IMR-90 (cell line): Measurements from ENCODE around the gene PRKN. TPM values are rescaled to one million over a fixed set of nuclear protein-coding genes. Genes with fewer than 3 reads are reported as not detected.

ENCODE experiments used
- ATAC-seq: fragments of 200-7000 bp; cut with Tn5 transposase; 2 replicates; pipeline ENCODE4 v1.9.1; 2020; ENCODE audit warnings: low read depth, mild to moderate bottlenecking, moderate library complexity
- BruUV-seq: library from RNA; stranded (reverse); fragments of 400-500 nt; replicated peaks from 2 replicates; lab custom pipeline; 2021; lab: Mats Ljungman, UMichigan
- CTCF ChIA-PET: fragments of 300-600 bp; formaldehyde crosslinking; extraction: SDS; loops from one replicate; lab custom pipeline; 2021; ENCODE audit warnings: antibody characterized with exemption; lab: Yijun Ruan, JAX
- POLR2A ChIA-PET: fragments of 300-600 bp; sonication (Branson Sonifier 250); formaldehyde crosslinking; loops from one replicate; lab custom pipeline; 2022; ENCODE audit warnings: antibody characterized with exemption; ENCODE audit not compliant: unreplicated experiment; lab: Charles Lee
- DNase-seq: peaks from one replicate; pipeline ENCODE4 v3.0.0; 2013
- H2AFZ ChIP-seq: replicated peaks from 2 replicates; pipeline ENCODE3; 2013; ENCODE audit warnings: low read length, mild to moderate bottlenecking; ENCODE audit not compliant: poor library complexity
- H2AK5ac ChIP-seq: 2 replicates; pipeline ENCODE4 v1.6.1; 2013; ENCODE audit warnings: low read depth, low read length, inconsistent platforms
- H2AK9ac ChIP-seq: replicated peaks from 2 replicates; pipeline ENCODE3; 2013; ENCODE audit warnings: mild to moderate bottlenecking, low read depth, low read length, moderate library complexity; ENCODE audit not compliant: poor library complexity
- H2BK120ac ChIP-seq: 2 replicates; pipeline ENCODE4 v1.6.1; 2013; ENCODE audit warnings: low read depth, low read length, inconsistent platforms
- H2BK15ac ChIP-seq: 3 replicates; pipeline ENCODE4 v1.6.1; 2013; ENCODE audit warnings: low read depth, low read length, inconsistent platforms
- H2BK20ac ChIP-seq: 2 replicates; pipeline ENCODE4 v1.6.1; 2013; ENCODE audit warnings: low read depth, mild to moderate bottlenecking, inconsistent platforms, low read length, moderate library complexity
- H2BK5ac ChIP-seq: 2 replicates; pipeline ENCODE4 v1.6.1; 2013; ENCODE audit warnings: mild to moderate bottlenecking, low read depth, low read length, inconsistent platforms; ENCODE audit not compliant: poor library complexity, severe bottlenecking
- H3K14ac ChIP-seq: replicated peaks from 2 replicates; pipeline ENCODE4 v1.6.1; 2013; ENCODE audit warnings: low read depth, low read length, inconsistent platforms
- H3K18ac ChIP-seq: 2 replicates; pipeline ENCODE4 v1.6.1; 2013; ENCODE audit warnings: low read depth, low read length, control low read depth
- H3K23ac ChIP-seq: 2 replicates; pipeline ENCODE4 v1.6.1; 2013; ENCODE audit warnings: low read depth, low read length, inconsistent platforms
- H3K27ac ChIP-seq: 2 replicates; pipeline ENCODE4 v1.5.1; 2013; ENCODE audit warnings: mild to moderate bottlenecking, control low read depth, low read length; ENCODE audit not compliant: insufficient read depth
- H3K27me3 ChIP-seq: 2 replicates; pipeline ENCODE4 v1.6.1; 2013; ENCODE audit warnings: low read length; ENCODE audit not compliant: control insufficient read depth, insufficient read depth
- H3K36me3 ChIP-seq: 2 replicates; pipeline ENCODE4 v1.6.1; 2013; ENCODE audit warnings: low read length, mixed read lengths; ENCODE audit not compliant: control insufficient read depth, insufficient read depth
- H3K4ac ChIP-seq: 2 replicates; pipeline ENCODE4 v1.6.1; 2013; ENCODE audit warnings: low read depth, low read length, inconsistent platforms
- H3K4me1 ChIP-seq: 2 replicates; pipeline ENCODE4 v1.6.1; 2013; ENCODE audit warnings: low read length, mixed read lengths; ENCODE audit not compliant: control insufficient read depth, insufficient read depth
- H3K4me2 ChIP-seq: 2 replicates; pipeline ENCODE4 v1.6.1; 2013; ENCODE audit warnings: low read depth, mild to moderate bottlenecking, control low read depth, low read length, moderate library complexity
- H3K4me3 ChIP-seq: 2 replicates; pipeline ENCODE4 v1.5.1; 2013; ENCODE audit warnings: low read depth, mild to moderate bottlenecking, control low read depth, low read length, moderate library complexity; ENCODE audit not compliant: insufficient read depth
- H3K56ac ChIP-seq: 2 replicates; pipeline ENCODE4 v1.6.1; 2013; ENCODE audit warnings: low read length, inconsistent platforms; ENCODE audit not compliant: insufficient read depth; ENCODE audit errors: extremely low read depth
- H3K79me1 ChIP-seq, 2 experiments: 2 replicates each; pipeline ENCODE4 v1.6.1; 2013; ENCODE audit warnings: low read length in 2 of 2, inconsistent platforms in 1 of 2, low read depth in 1 of 2
- H3K9ac ChIP-seq: 2 replicates; pipeline ENCODE4 v1.6.1; 2013; ENCODE audit warnings: low read depth, low read length, control low read depth
- H3K9me1 ChIP-seq: 2 replicates; pipeline ENCODE4 v1.6.1; 2013; ENCODE audit warnings: low read length, inconsistent platforms; ENCODE audit not compliant: insufficient read depth
- H3K9me3 ChIP-seq: 2 replicates; pipeline ENCODE4 v1.6.1; 2013; ENCODE audit warnings: low read length; ENCODE audit not compliant: control insufficient read depth, insufficient read depth
- H4K20me1 ChIP-seq: 2 replicates; pipeline ENCODE4 v1.6.1; 2013; ENCODE audit warnings: low read length, inconsistent platforms; ENCODE audit not compliant: insufficient read depth
- H4K5ac ChIP-seq: 2 replicates; pipeline ENCODE4 v1.6.1; 2013; ENCODE audit warnings: mild to moderate bottlenecking, low read depth, low read length, control low read depth
- H4K8ac ChIP-seq, 2 experiments: 2 replicates each; pipeline ENCODE4 v1.6.1; 2013; ENCODE audit warnings: low read depth in 2 of 2, low read length in 2 of 2, control low read depth in 1 of 2, inconsistent platforms in 1 of 2
- H4K91ac ChIP-seq: 2 replicates; pipeline ENCODE4 v1.6.1; 2013; ENCODE audit warnings: low read depth, low read length, inconsistent platforms; ENCODE audit not compliant: insufficient read depth
- BHLHE40 ChIP-seq: fragments of 150-350 bp; IDR thresholded peaks from 2 replicates; pipeline ENCODE4 v1.6.1; 2016; ENCODE audit warnings: mild to moderate bottlenecking, low read depth, low read length
- CEBPB ChIP-seq: IDR thresholded peaks from 2 replicates; pipeline ENCODE4 v1.6.1; 2012; ENCODE audit warnings: low read depth, low read length, improper control_type of control experiment
- CHD1 ChIP-seq: IDR thresholded peaks from 2 replicates; pipeline ENCODE4 v1.6.1; 2012; ENCODE audit warnings: low read depth, low read length, improper control_type of control experiment
- FOS ChIP-seq: fragments of 150-350 bp; IDR thresholded peaks from 2 replicates; pipeline ENCODE4 v1.6.1; 2016; ENCODE audit warnings: low read depth, low read length
- MAFK ChIP-seq: IDR thresholded peaks from 2 replicates; pipeline ENCODE4 v1.6.1; 2012; ENCODE audit warnings: low read depth, low read length, improper control_type of control experiment
- MAZ ChIP-seq: IDR thresholded peaks from 2 replicates; pipeline ENCODE4 v1.6.1; 2012; ENCODE audit warnings: low read depth, mild to moderate bottlenecking, low read length, improper control_type of control experiment, moderate library complexity, borderline replicate concordance
- MXI1 ChIP-seq: IDR thresholded peaks from 2 replicates; pipeline ENCODE4 v1.6.1; 2012; ENCODE audit warnings: low read depth, mild to moderate bottlenecking, low read length, moderate library complexity, borderline replicate concordance
- NFE2L2 ChIP-seq: fragments of 150-350 bp; IDR thresholded peaks from 2 replicates; pipeline ENCODE4 v1.6.1; 2016; ENCODE audit warnings: low read depth, mild to moderate bottlenecking, low read length
- POLR2A ChIP-seq: IDR thresholded peaks from 2 replicates; pipeline ENCODE4 v1.6.1; 2012; ENCODE audit warnings: mild to moderate bottlenecking, low read depth, low read length
- RAD21 ChIP-seq: IDR thresholded peaks from 2 replicates; pipeline ENCODE4 v1.6.1; 2012; ENCODE audit warnings: low read length, improper control_type of control experiment
- RCOR1 ChIP-seq: IDR thresholded peaks from 2 replicates; pipeline ENCODE4 v1.6.1; 2012; ENCODE audit warnings: mild to moderate bottlenecking, low read length, improper control_type of control experiment; ENCODE audit not compliant: insufficient replicate concordance
- RFX5 ChIP-seq: IDR thresholded peaks from 2 replicates; pipeline ENCODE4 v1.8.0; 2012; ENCODE audit warnings: low read depth, mild to moderate bottlenecking, low read length, moderate library complexity
- SMC3 ChIP-seq: fragments of 150-350 bp; IDR thresholded peaks from 2 replicates; pipeline ENCODE4 v1.6.1; 2016; ENCODE audit warnings: low read depth, mild to moderate bottlenecking, antibody characterized with exemption, low read length, moderate library complexity
- WGBS, 2 experiments: methylation state at CpG; one replicate each; pipeline versions ENCODE4 v1.1.5 to v1.1.7; 2013; ENCODE audit warnings: missing lambda C conversion rate in 2 of 2; ENCODE audit not compliant: insufficient read length in 1 of 2; ENCODE audit errors: extremely low coverage in 2 of 2; 5-methylcytosine and 5-hydroxymethylcytosine counted together
- dilution Hi-C: fragments of 300-500 bp; cut with HindIII; formaldehyde crosslinking; loops from one replicate; pipeline ENCODE4 v1.14.3; 2018; ENCODE audit warnings: low sequenced_read_pairs; ENCODE audit not compliant: unreplicated experiment
- in situ Hi-C: fragments of 300-500 bp; cut with MboI; formaldehyde crosslinking; loops from 3 replicates; pipeline ENCODE4 v1.14.3; 2019; ENCODE audit warnings: low sequenced_read_pairs, inconsistent platforms, mixed read lengths
- intact Hi-C: fragments of 100-400 bp; cut with micrococcal nuclease; formaldehyde crosslinking; loops from 2 replicates; pipeline ENCODE4 v1.10.0; 2022
- polyA plus RNA-seq, 3 experiments: library from polyadenylated mRNA; depleted of rRNA; stranded (reverse); fragments of >200 nt; gene quantifications; 2 replicates each; pipeline ENCODE4 v1.2.3, GENCODE V29; 2012; ENCODE audit warnings: low replicate concordance in 1 of 3
- total RNA-seq: library from RNA; depleted of rRNA; stranded (reverse); fragments of >200 nt; gene quantifications from 2 replicates; pipeline ENCODE4 v1.2.3, GENCODE V29; 2012
- TF ChIP-seq, protein P1 (sequence below): conservative IDR thresholded peaks from 2 replicates; pipeline ENCODE4 v1.5.1; 2012; ENCODE audit warnings: mild to moderate bottlenecking, low read depth, low read length, improper control_type of control experiment
- TF ChIP-seq, protein P2 (sequence below): fragments of 150-350 bp; IDR thresholded peaks from 2 replicates; pipeline ENCODE4 v1.6.1; 2016; ENCODE audit warnings: low read depth, mild to moderate bottlenecking, low read length, moderate library complexity, borderline replicate concordance
- TF ChIP-seq, protein P3 (sequence below): fragments of 150-350 bp; IDR thresholded peaks from 2 replicates; pipeline ENCODE4 v1.6.1; 2017; ENCODE audit warnings: mild to moderate bottlenecking, antibody characterized with exemption, low read length, low read depth

Gene PRKN
- total and polyA plus RNA-seq, 2 of the 4 experiments (the other 2 are of a cell fraction) = 0.15 to 0.18 TPM

DNA sequence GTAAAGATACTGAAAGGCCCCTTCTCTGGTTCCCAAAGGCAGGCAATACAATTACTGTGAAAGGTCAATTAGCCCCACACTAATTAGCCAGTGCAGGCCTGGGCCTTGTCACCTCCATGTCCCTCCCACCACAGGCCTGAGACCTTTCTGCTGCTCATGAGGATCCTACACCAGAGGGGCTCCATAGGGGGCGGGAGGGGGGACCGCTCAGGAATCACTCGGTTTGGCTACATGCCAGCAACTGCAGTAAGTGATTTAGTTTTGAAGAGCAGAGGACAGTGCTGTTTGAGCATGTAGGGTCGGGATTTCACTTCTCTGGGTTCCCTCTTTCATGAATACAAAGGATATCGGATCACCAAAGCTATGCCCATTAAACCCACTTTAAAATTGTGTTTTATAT, 455.6 kb downstream of the PRKN start:
- Histone ChIP-seq H4K8ac (no peak overlapping the region), H3K18ac (no peak overlapping the region), H3K9me3 (peaks cover 12% of the 10 kb centered on the region; the same call in 1 of the 2 replicates), H3K4ac (no peak overlapping the region), H3K27ac (no peak overlapping the region), H2AK5ac (no peak overlapping the region), H3K23ac (no peak overlapping the region), H3K27me3 (no peaks in the 10 kb centered on the region), H3K9ac (no peak overlapping the region), H2BK15ac (no peak overlapping the region), H3K4me2 (no peak overlapping the region), H2AFZ (no peak overlapping the region), H3K36me3 (no peaks in the 10 kb centered on the region), H4K20me1 (no peaks in the 10 kb centered on the region), H3K14ac (no peak overlapping the region), H3K56ac (no peak overlapping the region), H4K5ac (no peak overlapping the region), H2BK5ac (no peak overlapping the region), H4K91ac (no peak overlapping the region), H3K79me1 (no peaks in the 10 kb centered on the region), H3K9me1 (no peaks in the 10 kb centered on the region), H2BK20ac (no peak overlapping the region), H2AK9ac (no peak overlapping the region), H3K4me3 (no peak overlapping the region), H2BK120ac (no peak overlapping the region), H3K4me1 (no peaks in the 10 kb centered on the region)
- ATAC-seq (no peak), DNase-seq (no peak)
- in situ Hi-C loops = no loop called here
- POLR2A ChIA-PET = no interaction called here
- BruUV-seq = no TSS peak
- intact Hi-C loops = no loop called here
- TF ChIP-seq MXI1 = no peak
- no peak for TF ChIP-seq RAD21
- TF ChIP-seq SMC3 = no peak
- no peak for TF ChIP-seq MAZ
- TF ChIP-seq CEBPB = no peak
- no peak for TF ChIP-seq NFE2L2
- TF ChIP-seq FOS = no peak
- no peak for TF ChIP-seq CHD1
- TF ChIP-seq POLR2A = no peak
- TF ChIP-seq, protein P1, sequence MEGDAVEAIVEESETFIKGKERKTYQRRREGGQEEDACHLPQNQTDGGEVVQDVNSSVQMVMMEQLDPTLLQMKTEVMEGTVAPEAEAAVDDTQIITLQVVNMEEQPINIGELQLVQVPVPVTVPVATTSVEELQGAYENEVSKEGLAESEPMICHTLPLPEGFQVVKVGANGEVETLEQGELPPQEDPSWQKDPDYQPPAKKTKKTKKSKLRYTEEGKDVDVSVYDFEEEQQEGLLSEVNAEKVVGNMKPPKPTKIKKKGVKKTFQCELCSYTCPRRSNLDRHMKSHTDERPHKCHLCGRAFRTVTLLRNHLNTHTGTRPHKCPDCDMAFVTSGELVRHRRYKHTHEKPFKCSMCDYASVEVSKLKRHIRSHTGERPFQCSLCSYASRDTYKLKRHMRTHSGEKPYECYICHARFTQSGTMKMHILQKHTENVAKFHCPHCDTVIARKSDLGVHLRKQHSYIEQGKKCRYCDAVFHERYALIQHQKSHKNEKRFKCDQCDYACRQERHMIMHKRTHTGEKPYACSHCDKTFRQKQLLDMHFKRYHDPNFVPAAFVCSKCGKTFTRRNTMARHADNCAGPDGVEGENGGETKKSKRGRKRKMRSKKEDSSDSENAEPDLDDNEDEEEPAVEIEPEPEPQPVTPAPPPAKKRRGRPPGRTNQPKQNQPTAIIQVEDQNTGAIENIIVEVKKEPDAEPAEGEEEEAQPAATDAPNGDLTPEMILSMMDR = no peak
- TF ChIP-seq RFX5 = no peak
- TF ChIP-seq MAFK = no peak
- TF ChIP-seq, protein P2, sequence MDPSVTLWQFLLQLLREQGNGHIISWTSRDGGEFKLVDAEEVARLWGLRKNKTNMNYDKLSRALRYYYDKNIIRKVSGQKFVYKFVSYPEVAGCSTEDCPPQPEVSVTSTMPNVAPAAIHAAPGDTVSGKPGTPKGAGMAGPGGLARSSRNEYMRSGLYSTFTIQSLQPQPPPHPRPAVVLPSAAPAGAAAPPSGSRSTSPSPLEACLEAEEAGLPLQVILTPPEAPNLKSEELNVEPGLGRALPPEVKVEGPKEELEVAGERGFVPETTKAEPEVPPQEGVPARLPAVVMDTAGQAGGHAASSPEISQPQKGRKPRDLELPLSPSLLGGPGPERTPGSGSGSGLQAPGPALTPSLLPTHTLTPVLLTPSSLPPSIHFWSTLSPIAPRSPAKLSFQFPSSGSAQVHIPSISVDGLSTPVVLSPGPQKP = no peak
- TF ChIP-seq, protein P3, sequence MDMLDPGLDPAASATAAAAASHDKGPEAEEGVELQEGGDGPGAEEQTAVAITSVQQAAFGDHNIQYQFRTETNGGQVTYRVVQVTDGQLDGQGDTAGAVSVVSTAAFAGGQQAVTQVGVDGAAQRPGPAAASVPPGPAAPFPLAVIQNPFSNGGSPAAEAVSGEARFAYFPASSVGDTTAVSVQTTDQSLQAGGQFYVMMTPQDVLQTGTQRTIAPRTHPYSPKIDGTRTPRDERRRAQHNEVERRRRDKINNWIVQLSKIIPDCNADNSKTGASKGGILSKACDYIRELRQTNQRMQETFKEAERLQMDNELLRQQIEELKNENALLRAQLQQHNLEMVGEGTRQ = no peak
- no peak for TF ChIP-seq RCOR1
- no peak for TF ChIP-seq BHLHE40
- dilution Hi-C loops = no loop called here
- CTCF ChIA-PET = no interaction called here
- WGBS, 2 experiments = no CpG with 5 or more reads among the region's 5 CpGs
